Fibroblast of lung (primary cell): Measurements from ENCODE around the gene UTF1.

Experiments used
- EZH2 ChIP-seq: IDR thresholded peaks from 2 replicates; pipeline ENCODE4 v1.5.1; 2012; ENCODE audit warnings: low read length, control low read depth, mild to moderate bottlenecking; ENCODE audit errors: missing control alignments
- TF ChIP-seq, protein P1 (sequence below), 2 donors: IDR thresholded peaks in 1 of 2; conservative IDR thresholded peaks in 1 of 2; 1 replicate in 1 of 2; 2 replicates in 1 of 2; pipeline ENCODE4 v1.5.1; 2011 to 2012; ENCODE audit warnings: low read length in 2 of 2, control low read depth in 1 of 2, inconsistent platforms in 1 of 2, low read depth in 1 of 2, mild to moderate bottlenecking in 1 of 2

DNA sequence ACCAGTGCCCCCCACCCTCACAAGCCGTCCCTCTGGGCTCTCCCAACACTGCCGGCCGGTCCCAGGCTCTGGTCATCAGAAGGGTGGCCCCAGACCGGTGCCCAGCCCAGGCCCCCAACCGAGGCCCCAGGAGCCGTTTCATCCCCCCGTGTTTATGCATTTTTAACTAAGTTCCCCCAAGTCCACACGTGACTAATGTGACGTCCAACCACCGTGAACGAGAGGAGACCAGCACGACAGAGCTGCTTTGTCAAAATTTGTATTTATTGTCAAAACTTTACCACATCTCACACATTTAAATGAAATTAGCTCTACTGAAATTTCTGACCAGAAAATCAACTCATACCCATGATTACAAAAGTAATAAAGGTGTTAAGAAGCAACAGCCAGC is 16.2 kb downstream of the UTF1 start:
- TF ChIP-seq, protein P1, sequence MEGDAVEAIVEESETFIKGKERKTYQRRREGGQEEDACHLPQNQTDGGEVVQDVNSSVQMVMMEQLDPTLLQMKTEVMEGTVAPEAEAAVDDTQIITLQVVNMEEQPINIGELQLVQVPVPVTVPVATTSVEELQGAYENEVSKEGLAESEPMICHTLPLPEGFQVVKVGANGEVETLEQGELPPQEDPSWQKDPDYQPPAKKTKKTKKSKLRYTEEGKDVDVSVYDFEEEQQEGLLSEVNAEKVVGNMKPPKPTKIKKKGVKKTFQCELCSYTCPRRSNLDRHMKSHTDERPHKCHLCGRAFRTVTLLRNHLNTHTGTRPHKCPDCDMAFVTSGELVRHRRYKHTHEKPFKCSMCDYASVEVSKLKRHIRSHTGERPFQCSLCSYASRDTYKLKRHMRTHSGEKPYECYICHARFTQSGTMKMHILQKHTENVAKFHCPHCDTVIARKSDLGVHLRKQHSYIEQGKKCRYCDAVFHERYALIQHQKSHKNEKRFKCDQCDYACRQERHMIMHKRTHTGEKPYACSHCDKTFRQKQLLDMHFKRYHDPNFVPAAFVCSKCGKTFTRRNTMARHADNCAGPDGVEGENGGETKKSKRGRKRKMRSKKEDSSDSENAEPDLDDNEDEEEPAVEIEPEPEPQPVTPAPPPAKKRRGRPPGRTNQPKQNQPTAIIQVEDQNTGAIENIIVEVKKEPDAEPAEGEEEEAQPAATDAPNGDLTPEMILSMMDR (conservative IDR thresholded peaks at IDR 0.05 in 1 of 2, IDR thresholded peaks at IDR 0.05 in 1 of 2; ENCODE audit: low read depth in 1 of 2, low read length in 2 of 2): no peak
- no peak for TF ChIP-seq EZH2
